ENCODE measurements around the gene DUS1L. TPM values are rescaled to one million over a fixed set of nuclear protein-coding genes. Genes with fewer than 3 reads are reported as not detected.

Gene DUS1L
- total and polyA plus RNA-seq, 2 donors (not counting 1 experiment from before 2014, with no cell fraction given) = 109 to 241 TPM

DNA sequence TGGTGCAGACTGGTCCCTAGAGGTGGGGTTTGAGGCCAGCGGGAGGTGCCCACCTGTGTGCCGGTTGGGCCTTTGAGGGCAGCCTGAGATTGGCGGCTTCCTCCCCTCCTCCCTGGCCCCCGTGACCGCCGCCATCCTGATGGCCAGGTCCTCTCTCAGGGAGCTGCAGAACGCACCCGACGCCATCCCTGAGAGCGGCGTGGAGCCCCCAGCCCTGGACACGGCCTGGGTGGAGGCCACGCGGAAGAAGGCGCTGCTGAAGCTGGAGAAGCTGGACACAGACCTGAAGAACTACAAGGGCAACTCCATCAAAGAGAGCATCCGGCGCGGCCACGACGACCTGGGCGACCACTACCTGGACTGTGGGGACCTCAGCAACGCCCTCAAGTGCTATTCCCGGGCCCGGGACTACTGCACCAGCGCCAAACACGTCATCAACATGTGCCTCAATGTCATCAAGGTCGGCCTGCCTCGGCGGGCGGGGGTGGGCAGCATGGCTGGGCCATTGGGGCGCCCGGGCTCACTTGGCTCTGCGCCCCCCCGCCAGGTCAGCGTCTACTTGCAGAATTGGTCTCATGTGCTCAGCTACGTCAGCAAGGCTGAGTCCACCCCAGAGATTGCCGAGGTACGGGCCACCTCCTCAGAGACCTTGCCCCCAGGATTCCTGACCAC is 11.1 kb downstream of the DUS1L start:
- POLR2A ChIA-PET = no interaction called here
- no peak for DNase-seq
- CTCF ChIA-PET = interaction anchor here (1.2 to 1.6 kb wide), 2 partner anchors 11 to 95 kb away, joined by 3 to 4 read pairs; partner anchors contain the start of gene DUS1L

More for the DNA sequence above, 11.1 kb downstream of the DUS1L start:
- Histone ChIP-seq H2AFZ (ENCODE audit: insufficient read depth, low read depth, low read length, poor library complexity, severe bottlenecking) (no peak overlapping the region), H3K27me3 (replicated peaks in 1 of 4; ENCODE audit: control extremely low read depth in 1 of 4, control insufficient read depth in 3 of 4, insufficient read depth in 4 of 4, low read length in 3 of 4) (no peaks in the 10 kb centered on the region), H3K9ac (ENCODE audit: low read length) (no peak overlapping the region), H4K20me1 (ENCODE audit: control insufficient read depth, insufficient read depth, low read length, poor library complexity, severe bottlenecking) (peaks cover 19% of the 10 kb centered on the region), H3K4me3 (ENCODE audit: control extremely low read depth in 1 of 5, extremely low read depth in 1 of 5, insufficient read depth in 1 of 5, low read depth in 2 of 5, low read length in 4 of 5) (no peak overlapping the region), H3K4me2 (replicated peaks; ENCODE audit: low read depth, low read length, poor library complexity, severe bottlenecking) (no peak overlapping the region), H3K9me3 (ENCODE audit: control extremely low read depth in 1 of 3, control insufficient read depth in 2 of 3, insufficient read depth in 1 of 3, low read length in 2 of 3) (no peaks in the 10 kb centered on the region), H3K4me1 (ENCODE audit: control insufficient read depth in 2 of 2, insufficient read depth in 2 of 2, low read length in 2 of 2) (peaks cover 20 to 34% of the 10 kb centered on the region in 2 donors), H3K36me3 (replicated peaks in 1 of 2; ENCODE audit: control extremely low read depth in 1 of 2, control insufficient read depth in 1 of 2, extremely low read depth in 1 of 2, insufficient read depth in 2 of 2, low read length in 1 of 2) (peaks cover 0 to 38% of the 10 kb centered on the region in 2 experiments), H3K27ac (ENCODE audit: low read length in 2 of 2) (no peak overlapping the region), H3K79me2 (ENCODE audit: control insufficient read depth, insufficient read depth, low read length) (peaks cover 29% of the 10 kb centered on the region)
- no peak overlapping the region for H3K27ac Mint-ChIP-seq
- WGBS (ENCODE audit: insufficient coverage) = 98% methylated on average over 38 of the region's 38 CpGs
- H3K4me1 Mint-ChIP-seq = peaks cover 11% of the 10 kb centered on the region
- ATAC-seq (ENCODE audit: low read depth) = no peak
- no peaks in the 10 kb centered on the region for H3K9me3 Mint-ChIP-seq (ENCODE audit: insufficient read depth)
- H3K27me3 Mint-ChIP-seq = no peaks in the 10 kb centered on the region
- TF ChIP-seq, protein P1, sequence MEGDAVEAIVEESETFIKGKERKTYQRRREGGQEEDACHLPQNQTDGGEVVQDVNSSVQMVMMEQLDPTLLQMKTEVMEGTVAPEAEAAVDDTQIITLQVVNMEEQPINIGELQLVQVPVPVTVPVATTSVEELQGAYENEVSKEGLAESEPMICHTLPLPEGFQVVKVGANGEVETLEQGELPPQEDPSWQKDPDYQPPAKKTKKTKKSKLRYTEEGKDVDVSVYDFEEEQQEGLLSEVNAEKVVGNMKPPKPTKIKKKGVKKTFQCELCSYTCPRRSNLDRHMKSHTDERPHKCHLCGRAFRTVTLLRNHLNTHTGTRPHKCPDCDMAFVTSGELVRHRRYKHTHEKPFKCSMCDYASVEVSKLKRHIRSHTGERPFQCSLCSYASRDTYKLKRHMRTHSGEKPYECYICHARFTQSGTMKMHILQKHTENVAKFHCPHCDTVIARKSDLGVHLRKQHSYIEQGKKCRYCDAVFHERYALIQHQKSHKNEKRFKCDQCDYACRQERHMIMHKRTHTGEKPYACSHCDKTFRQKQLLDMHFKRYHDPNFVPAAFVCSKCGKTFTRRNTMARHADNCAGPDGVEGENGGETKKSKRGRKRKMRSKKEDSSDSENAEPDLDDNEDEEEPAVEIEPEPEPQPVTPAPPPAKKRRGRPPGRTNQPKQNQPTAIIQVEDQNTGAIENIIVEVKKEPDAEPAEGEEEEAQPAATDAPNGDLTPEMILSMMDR (IDR thresholded peaks at IDR 0.05) = no peak
- TF ChIP-seq EZH2 (IDR thresholded peaks at IDR 0.05; ENCODE audit: borderline replicate concordance, insufficient read depth, low read depth, low read length, poor library complexity, severe bottlenecking) = no peak
- H3K4me3 Mint-ChIP-seq = peak overlapping the region; percentile 41
- intact Hi-C loops (cut with micrococcal nuclease) = no loop called here
